SIG-M5 treated with dmso at 0.1 percent for 504 hours (cell line): Measurements from ENCODE around the gene TLR9.
"Not testable (repeated sequence)": the region's sequence is repeated elsewhere in the genome, so short reads cannot be mapped to it uniquely, and the experiment has no call there.

Source experiments
- DNase-seq: peaks from one replicate; lab custom pipeline; 2025; ENCODE audit not compliant: unreplicated experiment; lab: John Stamatoyannopoulos, UW

The TLR9 gene, protein sequence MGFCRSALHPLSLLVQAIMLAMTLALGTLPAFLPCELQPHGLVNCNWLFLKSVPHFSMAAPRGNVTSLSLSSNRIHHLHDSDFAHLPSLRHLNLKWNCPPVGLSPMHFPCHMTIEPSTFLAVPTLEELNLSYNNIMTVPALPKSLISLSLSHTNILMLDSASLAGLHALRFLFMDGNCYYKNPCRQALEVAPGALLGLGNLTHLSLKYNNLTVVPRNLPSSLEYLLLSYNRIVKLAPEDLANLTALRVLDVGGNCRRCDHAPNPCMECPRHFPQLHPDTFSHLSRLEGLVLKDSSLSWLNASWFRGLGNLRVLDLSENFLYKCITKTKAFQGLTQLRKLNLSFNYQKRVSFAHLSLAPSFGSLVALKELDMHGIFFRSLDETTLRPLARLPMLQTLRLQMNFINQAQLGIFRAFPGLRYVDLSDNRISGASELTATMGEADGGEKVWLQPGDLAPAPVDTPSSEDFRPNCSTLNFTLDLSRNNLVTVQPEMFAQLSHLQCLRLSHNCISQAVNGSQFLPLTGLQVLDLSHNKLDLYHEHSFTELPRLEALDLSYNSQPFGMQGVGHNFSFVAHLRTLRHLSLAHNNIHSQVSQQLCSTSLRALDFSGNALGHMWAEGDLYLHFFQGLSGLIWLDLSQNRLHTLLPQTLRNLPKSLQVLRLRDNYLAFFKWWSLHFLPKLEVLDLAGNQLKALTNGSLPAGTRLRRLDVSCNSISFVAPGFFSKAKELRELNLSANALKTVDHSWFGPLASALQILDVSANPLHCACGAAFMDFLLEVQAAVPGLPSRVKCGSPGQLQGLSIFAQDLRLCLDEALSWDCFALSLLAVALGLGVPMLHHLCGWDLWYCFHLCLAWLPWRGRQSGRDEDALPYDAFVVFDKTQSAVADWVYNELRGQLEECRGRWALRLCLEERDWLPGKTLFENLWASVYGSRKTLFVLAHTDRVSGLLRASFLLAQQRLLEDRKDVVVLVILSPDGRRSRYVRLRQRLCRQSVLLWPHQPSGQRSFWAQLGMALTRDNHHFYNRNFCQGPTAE

GRCh38 chr3:52225452-52226228 is at the start of gene TLR9:
Gene TLR9 (minus strand): TSS chr3:52225645. CDS start chr3:52225529, 116 bp downstream.
- DNase-seq: peak; percentile 91

DNA sequence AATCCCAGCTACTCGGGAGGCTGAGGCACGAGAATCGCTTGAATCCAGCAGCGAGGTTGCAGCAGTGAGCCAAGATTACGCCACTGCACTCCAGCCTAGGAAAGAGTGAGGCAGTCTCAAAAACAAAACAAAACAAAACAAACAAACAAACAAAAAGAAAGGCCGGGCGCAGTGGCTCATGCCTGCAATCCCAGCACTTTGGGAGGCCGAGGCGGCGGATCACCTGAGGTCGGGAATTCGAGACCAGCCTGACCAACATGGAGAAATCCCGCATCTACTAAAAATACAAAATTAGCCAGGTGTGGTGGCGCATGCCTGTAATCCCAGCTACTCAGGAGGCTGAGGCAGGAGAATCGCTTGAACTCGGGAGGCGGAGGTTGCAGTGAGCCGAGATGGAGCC is 49.3 kb upstream of the TLR9 start:
- not testable (repeated sequence) for DNase-seq

- DNase-seq: no peak
Measured at GRCh38 chr3:52272831-52273230, 47.4 kb upstream of the TLR9 start.

DNA sequence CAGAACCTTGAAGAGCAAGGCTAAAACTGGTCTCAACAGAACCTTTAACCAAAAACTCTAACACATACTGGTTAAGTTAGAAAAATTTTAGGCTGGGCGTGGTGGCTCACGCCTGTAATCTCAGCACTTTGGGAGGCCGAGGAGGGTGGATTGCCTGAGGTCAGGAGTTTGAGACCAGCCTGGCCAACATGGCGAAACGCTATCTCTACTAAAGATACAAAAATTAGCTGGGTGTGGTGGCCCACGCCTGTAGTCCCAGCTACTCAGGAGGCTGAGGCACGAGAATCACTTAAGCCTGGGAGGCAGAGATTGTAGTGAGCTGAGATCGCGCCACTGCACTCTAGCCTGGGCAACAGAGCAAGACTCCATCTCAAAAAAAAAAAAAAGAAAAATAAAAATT is 46.7 kb upstream of the TLR9 start:
- not testable (repeated sequence) for DNase-seq

DNA sequence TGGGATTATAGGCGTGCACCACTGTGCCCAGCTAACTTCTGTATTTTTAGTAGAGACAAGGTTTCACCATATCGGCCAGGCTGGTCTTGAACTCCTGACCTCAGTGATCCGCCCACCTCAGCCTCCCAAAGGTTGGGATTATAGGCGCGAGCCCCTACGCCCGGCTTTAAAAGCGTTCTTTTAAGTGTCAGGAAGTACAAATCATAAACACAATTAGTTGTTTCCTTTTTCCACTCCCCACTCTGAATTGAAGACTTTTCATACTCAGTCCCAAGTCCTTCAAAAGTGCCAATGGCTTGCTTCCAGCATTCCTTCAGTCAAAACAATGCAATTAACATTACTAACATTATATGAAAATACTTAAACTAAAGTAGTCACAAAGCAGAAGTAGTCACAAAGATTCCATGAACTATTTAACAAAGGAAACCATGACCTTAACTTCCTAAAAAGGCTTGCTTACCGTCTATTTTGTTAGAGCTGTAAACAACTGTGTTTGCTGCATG is 44.9 kb upstream of the TLR9 start:
- no peak for DNase-seq

- DNase-seq: no peak
Measured at GRCh38 chr3:52269776-52270175, 44.3 kb upstream of the TLR9 start.

DNA sequence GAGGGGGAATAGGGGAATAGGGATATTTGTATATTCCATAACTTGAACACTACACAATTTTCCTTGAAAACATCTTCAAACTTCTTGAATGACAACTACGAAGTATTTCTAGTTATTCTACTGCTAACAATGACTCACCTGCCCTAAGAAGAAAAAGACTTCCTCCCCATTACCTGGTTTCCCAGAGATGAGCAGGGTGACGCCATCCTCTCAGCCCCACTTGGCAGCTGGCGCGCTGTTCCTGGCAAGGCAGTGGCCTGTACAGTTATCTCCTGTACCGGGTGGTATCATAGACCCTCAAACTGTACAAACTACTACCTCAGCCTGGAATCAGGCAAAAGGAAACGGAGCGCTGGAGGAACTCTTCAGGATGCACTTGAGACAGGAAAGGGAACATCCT is 42.6 kb upstream of the TLR9 start:
- no peak for DNase-seq

DNA sequence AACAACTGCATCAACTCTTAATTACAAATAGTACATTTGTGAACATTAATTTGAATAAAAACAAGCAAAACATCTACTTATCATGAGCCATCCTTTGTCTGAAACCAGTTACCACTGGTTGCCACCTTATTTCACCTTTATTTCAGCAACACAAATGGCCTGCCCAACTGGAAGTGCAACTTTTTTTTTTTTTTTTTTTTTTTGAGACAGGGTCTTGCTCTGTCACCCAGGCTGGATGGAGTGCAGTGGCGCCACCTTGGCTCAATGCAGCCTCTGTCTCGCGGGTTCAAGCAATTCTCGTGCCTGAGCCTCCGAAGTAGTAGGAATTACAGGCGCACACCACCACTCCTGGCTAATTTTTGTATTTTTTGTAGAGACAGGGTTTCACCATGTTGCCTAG is 39.9 kb upstream of the TLR9 start:
- DNase-seq: no peak

GRCh38 chr3:52262447-52262846 is 37.0 kb upstream of the TLR9 start:
- DNase-seq: no peak

GRCh38 chr3:52259448-52259847 is 34.0 kb upstream of the TLR9 start:
- no peak for DNase-seq

DNA sequence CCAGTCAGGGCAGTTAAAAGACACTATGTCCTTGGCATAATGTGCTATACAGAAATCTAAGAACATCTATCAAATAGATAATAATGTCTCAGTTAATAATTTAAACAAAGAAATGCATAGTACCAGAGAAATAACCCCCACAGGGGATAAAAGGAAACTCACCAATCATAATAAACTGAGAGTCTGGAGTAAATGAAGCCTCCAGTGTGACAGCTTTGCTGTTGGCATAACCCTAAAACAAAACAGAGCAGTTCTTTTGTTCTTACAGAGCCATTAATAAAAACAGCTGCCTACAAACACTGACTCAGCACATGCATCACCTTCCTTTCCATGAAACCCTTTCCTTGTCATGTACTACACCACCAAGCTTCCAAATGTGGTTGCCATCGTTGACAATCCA is 33.6 kb upstream of the TLR9 start:
- DNase-seq: no peak

DNA sequence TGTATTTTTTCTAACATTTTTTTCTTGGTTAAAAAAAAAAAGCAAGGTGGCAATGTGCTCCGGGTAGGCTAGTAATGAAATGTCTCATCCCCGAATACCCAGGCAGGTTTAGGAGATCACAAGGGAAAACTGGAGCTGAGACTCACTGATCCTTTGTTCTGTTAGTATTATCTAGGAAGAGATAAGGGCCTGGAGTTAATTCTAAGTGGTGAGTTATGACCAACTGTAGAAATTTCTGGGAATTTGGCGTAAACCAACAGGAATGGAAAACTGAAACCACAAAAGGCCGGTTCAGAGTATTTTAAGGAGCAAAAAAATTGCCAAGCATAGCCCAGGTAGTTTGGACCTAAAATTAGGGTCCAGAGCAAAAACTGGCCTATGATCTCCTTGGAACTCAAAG is 32.5 kb upstream of the TLR9 start:
- no peak for DNase-seq

DNA sequence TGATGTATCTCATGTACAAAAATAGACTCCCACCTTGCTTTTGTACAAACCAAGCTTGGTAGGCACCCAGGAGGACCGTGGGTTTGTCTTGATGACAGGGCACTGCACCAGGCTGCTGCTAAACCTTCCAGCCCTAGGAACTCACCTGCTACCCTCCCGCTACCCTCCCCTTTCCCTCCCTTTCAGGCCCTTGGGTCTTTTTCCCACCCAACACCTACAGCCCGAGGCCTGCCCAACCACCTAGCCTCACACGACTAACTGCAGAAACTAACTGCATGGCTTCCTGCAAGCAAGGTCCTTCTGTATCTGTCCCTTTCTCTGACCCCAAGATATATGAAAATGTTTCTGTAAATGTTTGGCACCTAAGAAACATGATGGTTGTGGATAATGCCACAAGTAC is 31.2 kb upstream of the TLR9 start:
- no peak for DNase-seq

GRCh38 chr3:52256159-52256558 is 30.7 kb upstream of the TLR9 start:
- no peak for DNase-seq

GRCh38 chr3:52254608-52255007 is 29.2 kb upstream of the TLR9 start:
- no peak for DNase-seq

GRCh38 chr3:52253314-52254304 is 28.2 kb upstream of the TLR9 start:
- peak; percentile 93 for DNase-seq

- DNase-seq: no peak
Measured at GRCh38 chr3:52250122-52250521, 24.7 kb upstream of the TLR9 start.

DNA sequence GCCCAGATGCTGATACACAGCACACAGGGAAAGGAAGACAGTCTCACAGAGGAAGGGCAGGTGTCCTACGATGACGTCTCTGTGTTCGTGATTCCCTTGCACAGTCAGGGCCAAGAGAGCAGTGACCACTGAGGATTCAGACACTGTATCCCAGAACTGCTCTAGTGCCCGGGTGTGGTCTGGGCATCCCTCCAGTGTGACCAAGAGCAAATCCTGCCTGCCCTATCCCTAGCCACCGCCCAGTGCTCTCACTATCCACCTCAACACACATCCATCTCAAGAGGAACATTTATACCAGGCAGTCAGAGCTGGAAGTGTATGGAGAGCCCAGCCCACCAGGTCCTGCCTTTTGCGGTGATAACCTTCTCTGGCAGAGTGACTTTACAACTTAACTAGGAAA is 24.2 kb upstream of the TLR9 start:
- no peak for DNase-seq

DNA sequence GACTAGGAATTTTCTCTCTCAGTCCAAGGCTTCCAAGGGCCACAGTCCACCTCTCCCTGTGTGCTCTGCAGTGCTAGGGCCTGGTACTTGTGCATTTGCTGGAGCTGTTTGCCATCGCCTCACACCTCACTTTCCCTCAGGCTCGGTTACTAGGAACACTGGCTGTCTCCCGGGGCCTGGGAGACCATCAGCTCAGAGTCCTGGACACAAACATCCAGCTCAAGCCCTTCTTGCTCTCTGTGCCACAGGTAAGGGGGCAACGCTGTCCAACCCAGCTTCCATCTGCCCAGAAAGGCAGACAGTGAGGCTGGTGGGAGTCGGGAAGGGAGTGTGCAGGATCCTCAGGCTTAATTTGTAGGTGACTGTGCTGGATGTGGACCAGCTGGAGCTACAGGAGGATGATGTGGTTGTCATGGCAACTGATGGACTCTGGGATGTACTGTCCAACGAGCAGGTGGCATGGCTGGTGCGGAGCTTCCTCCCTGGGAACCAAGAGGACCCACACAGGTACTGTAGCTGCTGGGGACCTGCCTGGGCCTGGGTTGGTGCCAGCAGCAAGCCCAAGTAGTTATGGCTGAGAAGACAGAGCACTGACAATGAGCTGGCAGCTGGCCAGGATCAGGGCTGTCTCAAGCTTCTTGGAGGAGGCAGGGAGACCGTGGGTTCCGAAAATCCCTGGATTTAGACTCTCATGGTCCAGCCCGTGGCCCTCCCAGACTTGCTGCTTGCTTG is 23.5 kb upstream of the TLR9 start:
- no peak for DNase-seq
